ENCODE data around the gene FAM163A. TPM values are rescaled to one million over a fixed set of nuclear protein-coding genes. Genes with fewer than 3 reads are reported as not detected.
"Not testable (repeated sequence)": the region's sequence is repeated elsewhere in the genome, so short reads cannot be mapped to it uniquely, and the experiment has no call there.

FAM163A gene
- 0.16 TPM for total RNA-seq

- no peak for DNase-seq (ENCODE audit: low spot score)
Observed at GRCh38 chr1:179742717-179743678, at the start of gene FAM163A. Gene FAM163A (plus strand): TSS chr1:179743291. CDS start chr1:179813098, 69,807 bp downstream.

- DNase-seq (ENCODE audit: low spot score): not testable (repeated sequence)
Observed at GRCh38 chr1:179694530-179694929, 48.6 kb upstream of the FAM163A start.

GRCh38 chr1:179702946-179703539 lies 40.0 kb upstream of the FAM163A start:
- no peak for DNase-seq (ENCODE audit: low spot score)

GRCh38 chr1:179706339-179706941 lies 36.7 kb upstream of the FAM163A start:
- peak; percentile 55 for DNase-seq (ENCODE audit: low spot score)

- no peak for DNase-seq (ENCODE audit: low spot score)
Observed at GRCh38 chr1:179707406-179707805, 35.7 kb upstream of the FAM163A start.

GRCh38 chr1:179708434-179709195 lies 34.5 kb upstream of the FAM163A start:
- DNase-seq (ENCODE audit: low spot score): no peak

GRCh38 chr1:179709841-179710329 lies 33.2 kb upstream of the FAM163A start:
- DNase-seq (ENCODE audit: low spot score): no peak

- no peak for DNase-seq (ENCODE audit: low spot score)
Observed at GRCh38 chr1:179714159-179714558, 28.9 kb upstream of the FAM163A start.

GRCh38 chr1:179714623-179715022 lies 28.5 kb upstream of the FAM163A start:
- no peak for DNase-seq (ENCODE audit: low spot score)

- no peak for DNase-seq (ENCODE audit: low spot score)
Observed at GRCh38 chr1:179719272-179719671, 23.8 kb upstream of the FAM163A start.

- no peak for DNase-seq (ENCODE audit: low spot score)
Observed at GRCh38 chr1:179728271-179728670, 14.8 kb upstream of the FAM163A start.

- DNase-seq (ENCODE audit: low spot score): no peak
Observed at GRCh38 chr1:179729881-179730280, 13.2 kb upstream of the FAM163A start.

GRCh38 chr1:179731643-179732042 lies 11.4 kb upstream of the FAM163A start:
- DNase-seq (ENCODE audit: low spot score): no peak

- DNase-seq (ENCODE audit: low spot score): no peak
Observed at GRCh38 chr1:179742291-179742690, 800 bp upstream of the FAM163A start.

- no peak for DNase-seq (ENCODE audit: low spot score)
Observed at GRCh38 chr1:179743679-179744400, 749 bp downstream of the FAM163A start.

GRCh38 chr1:179744401-179745130 lies 1.5 kb downstream of the FAM163A start:
- no peak for DNase-seq (ENCODE audit: low spot score)

- no peak for DNase-seq (ENCODE audit: low spot score)
Observed at GRCh38 chr1:179745131-179745611, 2.1 kb downstream of the FAM163A start.

- DNase-seq (ENCODE audit: low spot score): no peak
Observed at GRCh38 chr1:179745743-179746142, 2.7 kb downstream of the FAM163A start.

GRCh38 chr1:179747611-179748010 lies 4.5 kb downstream of the FAM163A start:
- no peak for DNase-seq (ENCODE audit: low spot score)

GRCh38 chr1:179748772-179749171 lies 5.7 kb downstream of the FAM163A start:
- DNase-seq (ENCODE audit: low spot score): no peak
